WTC11 (cell line): ENCODE results near the gene BANK1. TPM values are rescaled to one million over a fixed set of nuclear protein-coding genes. Genes with fewer than 3 reads are reported as not detected.

ENCODE experiments used
- ELF4 ChIP-seq: sonication (generic); formaldehyde crosslinking; IDR thresholded peaks from 2 replicates; pipeline ENCODE4 v1.8.1; 2022; ENCODE audit warnings: low read depth, mild to moderate bottlenecking, moderate library complexity, missing genetic modification reagents
- GABPB1 ChIP-seq: sonication (generic); formaldehyde crosslinking; IDR thresholded peaks from 2 replicates; pipeline ENCODE4 v1.8.1; 2023; ENCODE audit warnings: mild to moderate bottlenecking, missing genetic modification reagents
- KAT7 ChIP-seq: sonication (generic); formaldehyde crosslinking; IDR thresholded peaks from 2 replicates; pipeline ENCODE4 v1.8.1; 2023; ENCODE audit warnings: missing genetic modification reagents, mild to moderate bottlenecking, borderline replicate concordance
- SMAD4 ChIP-seq: sonication (generic); formaldehyde crosslinking; IDR thresholded peaks from 2 replicates; pipeline ENCODE4 v1.8.0; 2022; ENCODE audit warnings: mild to moderate bottlenecking, missing genetic modification reagents
- total RNA-seq: library from RNA; stranded (reverse); gene quantifications from 3 replicates; pipeline ENCODE4 v1.2.3, GENCODE V29; 2021
- TF ChIP-seq, protein P1 (sequence below): sonication (generic); formaldehyde crosslinking; IDR thresholded peaks from 2 replicates; pipeline ENCODE4 v1.8.0; 2022; ENCODE audit warnings: mild to moderate bottlenecking, missing genetic modification reagents
- TF ChIP-seq, protein P2 (sequence below): sonication (generic); formaldehyde crosslinking; IDR thresholded peaks from 2 replicates; pipeline ENCODE4 v1.8.1; 2023; ENCODE audit warnings: mild to moderate bottlenecking, missing genetic modification reagents, moderate library complexity
- TF ChIP-seq, protein P3 (sequence below): sonication (generic); formaldehyde crosslinking; IDR thresholded peaks from 2 replicates; pipeline ENCODE4 v1.8.1; 2022; ENCODE audit warnings: low read depth, mild to moderate bottlenecking, moderate library complexity, missing genetic modification reagents, borderline replicate concordance

BANK1 gene
- total RNA-seq, 1 experiment from 2014 or later = 0.68 TPM

DNA sequence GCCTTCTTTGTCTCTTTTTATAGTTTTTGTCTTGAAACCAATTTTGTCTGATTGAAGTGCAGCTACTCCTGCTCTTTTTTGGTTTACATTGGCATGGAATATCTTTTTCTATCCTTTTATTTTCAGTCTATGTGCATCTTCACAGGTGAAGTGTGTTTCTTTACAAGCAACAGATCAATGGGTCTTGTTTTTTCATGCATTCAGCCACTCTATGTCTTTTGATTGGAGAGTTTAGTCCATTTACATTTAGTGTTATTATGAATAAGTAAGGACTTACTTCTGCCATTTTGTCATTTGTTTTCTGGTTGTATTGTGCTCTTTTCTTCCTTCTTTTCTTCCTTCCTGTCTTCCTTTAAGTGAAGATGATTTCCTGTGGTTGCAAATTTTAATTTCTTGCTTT lies 330.3 kb downstream of the BANK1 start (continued):
- TF ChIP-seq, protein P1, sequence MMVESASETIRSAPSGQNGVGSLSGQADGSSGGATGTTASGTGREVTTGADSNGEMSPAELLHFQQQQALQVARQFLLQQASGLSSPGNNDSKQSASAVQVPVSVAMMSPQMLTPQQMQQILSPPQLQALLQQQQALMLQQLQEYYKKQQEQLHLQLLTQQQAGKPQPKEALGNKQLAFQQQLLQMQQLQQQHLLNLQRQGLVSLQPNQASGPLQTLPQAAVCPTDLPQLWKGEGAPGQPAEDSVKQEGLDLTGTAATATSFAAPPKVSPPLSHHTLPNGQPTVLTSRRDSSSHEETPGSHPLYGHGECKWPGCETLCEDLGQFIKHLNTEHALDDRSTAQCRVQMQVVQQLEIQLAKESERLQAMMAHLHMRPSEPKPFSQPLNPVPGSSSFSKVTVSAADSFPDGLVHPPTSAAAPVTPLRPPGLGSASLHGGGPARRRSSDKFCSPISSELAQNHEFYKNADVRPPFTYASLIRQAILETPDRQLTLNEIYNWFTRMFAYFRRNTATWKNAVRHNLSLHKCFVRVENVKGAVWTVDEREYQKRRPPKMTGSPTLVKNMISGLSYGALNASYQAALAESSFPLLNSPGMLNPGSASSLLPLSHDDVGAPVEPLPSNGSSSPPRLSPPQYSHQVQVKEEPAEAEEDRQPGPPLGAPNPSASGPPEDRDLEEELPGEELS (CRISPR knock-in tag) = no peak
- no peak for TF ChIP-seq SMAD4
- no peak for TF ChIP-seq GABPB1 (CRISPR knock-in tag)
- no peak for TF ChIP-seq ELF4
- TF ChIP-seq, protein P2, sequence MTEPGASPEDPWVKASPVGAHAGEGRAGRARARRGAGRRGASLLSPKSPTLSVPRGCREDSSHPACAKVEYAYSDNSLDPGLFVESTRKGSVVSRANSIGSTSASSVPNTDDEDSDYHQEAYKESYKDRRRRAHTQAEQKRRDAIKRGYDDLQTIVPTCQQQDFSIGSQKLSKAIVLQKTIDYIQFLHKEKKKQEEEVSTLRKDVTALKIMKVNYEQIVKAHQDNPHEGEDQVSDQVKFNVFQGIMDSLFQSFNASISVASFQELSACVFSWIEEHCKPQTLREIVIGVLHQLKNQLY (CRISPR knock-in tag) = no peak
- TF ChIP-seq, protein P3, sequence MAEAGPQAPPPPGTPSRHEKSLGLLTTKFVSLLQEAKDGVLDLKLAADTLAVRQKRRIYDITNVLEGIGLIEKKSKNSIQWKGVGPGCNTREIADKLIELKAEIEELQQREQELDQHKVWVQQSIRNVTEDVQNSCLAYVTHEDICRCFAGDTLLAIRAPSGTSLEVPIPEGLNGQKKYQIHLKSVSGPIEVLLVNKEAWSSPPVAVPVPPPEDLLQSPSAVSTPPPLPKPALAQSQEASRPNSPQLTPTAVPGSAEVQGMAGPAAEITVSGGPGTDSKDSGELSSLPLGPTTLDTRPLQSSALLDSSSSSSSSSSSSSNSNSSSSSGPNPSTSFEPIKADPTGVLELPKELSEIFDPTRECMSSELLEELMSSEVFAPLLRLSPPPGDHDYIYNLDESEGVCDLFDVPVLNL (CRISPR knock-in tag) = no peak
- TF ChIP-seq KAT7 (CRISPR knock-in tag) = no peak
